NK-92 (cell line): ENCODE measurements around the gene MPPED1.

Experiments used
- DNase-seq: peaks from one replicate; lab custom pipeline; 2025; ENCODE audit not compliant: unreplicated experiment; lab: John Stamatoyannopoulos, UW

MPPED1 gene

DNA sequence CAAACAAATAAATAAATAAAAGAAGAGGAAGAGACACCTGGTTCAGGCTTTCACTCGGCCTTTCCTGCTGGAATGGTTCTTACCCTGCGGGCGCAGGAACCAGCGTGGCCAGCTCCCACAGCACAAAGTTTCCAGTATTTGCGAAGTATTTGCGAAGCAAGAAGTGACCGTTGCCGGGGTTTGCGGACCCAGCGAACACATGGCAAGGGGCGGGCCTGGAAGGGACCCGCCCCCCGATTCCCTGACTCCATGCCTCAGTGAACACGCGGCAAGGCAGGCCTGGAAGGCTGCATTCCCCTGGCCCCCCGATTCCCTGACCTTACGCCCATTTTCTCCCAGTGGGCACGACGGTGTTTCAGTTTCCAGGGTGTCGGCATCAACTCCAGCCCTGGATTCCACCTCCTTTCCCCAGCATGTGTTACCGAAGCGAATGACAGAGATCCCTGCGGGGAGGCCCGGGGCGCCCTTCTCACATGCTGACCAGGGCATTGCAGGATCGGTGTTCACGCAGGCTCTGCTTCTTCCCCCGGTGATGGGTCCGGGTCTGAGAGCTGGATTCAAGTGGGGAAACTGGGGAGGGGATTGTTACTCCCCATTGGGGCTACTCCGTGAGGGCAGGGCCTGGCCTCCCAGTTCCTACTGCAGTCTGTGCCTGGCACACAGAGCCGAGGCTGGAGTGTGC lies 102.8 kb downstream of the MPPED1 start:
- DNase-seq = no peak

DNA sequence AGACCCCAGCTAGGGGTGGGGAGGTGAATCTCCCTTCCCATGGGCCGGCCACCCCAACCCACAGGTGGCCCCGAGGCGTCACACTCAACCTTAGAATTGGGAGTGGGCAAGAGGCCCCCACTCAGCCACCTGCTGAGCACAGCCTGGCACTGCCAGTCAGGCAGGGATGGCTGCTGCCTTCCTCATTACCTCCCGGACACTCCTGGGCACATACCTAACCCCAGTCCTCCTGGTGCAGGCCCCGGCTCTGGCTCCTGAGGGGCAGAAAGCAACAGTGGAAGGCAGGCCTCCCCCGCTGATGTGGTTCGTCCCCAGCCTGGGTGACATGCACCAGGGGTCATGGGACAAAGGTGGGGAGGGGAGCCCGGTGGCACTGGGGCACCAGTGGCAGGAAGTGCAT lies 103.6 kb downstream of the MPPED1 start:
- no peak for DNase-seq

DNA sequence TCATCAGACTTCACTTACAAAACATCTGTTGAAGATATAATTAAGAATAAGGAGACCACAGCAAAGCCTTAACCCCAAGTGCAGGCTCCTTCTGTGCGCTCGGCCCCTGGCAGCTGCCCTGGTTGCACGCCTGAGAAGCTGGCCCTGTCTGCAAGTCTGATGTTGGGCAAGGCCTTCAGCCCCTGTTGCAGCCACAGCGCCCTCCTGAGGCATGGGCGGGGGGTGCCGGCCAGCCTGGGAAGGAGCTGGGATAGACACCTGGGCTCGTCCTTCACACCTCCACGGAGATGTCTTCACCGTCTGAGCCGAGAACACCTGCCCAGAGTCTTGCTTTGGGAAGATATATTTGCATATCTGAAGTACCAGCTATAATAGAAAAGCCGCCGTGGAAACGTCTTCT lies 104.1 kb downstream of the MPPED1 start:
- DNase-seq = no peak

DNA sequence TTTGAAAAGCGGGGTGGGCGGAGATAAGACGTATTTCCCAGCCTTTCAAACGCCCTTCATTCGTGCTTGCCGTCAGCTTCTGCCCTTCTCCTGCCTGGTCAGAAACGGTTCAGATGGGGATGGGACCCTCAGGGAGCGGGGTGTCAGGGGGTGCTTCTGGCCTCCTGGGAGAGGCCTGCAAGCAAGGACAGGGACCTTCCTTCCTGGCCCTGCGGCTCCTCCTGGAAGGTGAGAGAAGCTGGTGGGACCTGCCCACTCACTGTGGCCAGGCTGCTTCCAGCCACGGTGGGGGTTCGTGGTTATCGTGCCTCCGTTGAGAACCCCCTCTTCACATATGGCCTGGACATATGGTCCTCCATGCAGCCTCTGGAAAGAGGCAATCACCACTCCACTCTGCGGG lies 104.6 kb downstream of the MPPED1 start:
- DNase-seq = no peak

DNA sequence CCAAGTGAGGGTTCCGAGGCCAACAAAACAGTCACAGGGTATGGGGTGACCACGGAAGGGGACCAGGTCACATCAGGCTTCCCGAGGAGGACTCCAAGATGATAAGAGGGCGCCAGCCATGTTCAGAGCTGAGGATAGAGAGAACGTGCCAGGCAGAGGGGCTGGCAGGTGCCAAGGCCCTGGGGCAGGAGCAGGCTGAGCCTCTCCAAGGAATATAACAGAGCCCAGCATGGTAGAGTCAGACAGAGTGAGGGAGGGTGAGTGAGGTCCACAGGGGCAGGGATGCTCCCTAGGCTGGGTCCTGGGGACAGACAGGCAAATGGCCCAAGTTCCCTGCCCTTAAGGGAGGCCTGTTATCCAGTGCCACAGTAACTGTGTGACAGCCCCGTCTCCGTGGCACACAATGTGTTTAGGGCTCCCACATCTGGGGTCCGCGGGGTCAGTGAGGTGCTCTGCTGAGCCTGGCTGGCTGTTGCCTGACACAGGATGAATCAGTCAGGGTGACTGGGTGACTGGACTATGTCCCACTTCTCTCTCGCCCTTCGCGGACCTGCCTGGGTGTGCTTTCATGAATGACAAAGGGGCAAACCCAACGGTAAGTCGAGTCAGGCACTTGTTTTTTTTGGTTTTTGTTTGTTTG lies 105.3 kb downstream of the MPPED1 start:
- DNase-seq = no peak

DNA sequence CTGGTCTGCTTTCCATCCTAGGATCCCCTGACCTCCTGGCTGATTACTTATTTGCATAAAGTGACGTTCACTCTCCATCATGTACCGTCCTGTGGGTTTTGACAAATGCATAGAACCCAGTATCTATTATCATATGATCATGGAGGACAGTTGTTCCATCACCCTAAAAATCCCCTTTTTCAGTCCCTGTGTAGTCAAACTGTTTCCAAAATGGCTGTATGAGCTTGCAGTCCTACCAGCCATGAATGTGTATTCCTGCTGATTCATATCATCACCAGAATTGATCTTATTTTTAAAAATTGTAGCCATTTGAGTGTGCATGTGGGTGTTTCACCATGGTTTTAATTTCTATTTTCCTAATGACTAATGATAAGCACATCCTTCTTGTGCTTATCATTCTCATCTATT lies 108.8 kb downstream of the MPPED1 start:
- no peak for DNase-seq

DNA sequence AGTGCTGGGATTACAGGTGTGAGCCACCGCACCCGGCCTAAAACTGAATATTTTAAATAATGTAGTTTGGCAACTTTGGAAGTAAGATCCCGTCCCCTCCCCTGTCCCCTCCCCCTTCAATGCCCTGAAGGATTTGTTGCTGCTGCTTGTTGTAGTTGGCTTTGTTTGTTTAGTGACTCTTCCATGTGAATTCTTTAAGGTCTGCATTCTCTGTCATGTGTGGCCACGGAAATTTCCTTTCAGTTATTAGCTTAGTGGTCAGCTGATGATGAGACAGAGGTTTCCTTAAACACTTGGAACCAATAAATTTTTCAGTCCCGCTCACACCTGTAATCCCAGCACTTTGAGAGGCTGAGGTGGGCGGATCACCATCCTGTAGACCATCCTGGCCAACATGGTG lies 109.9 kb downstream of the MPPED1 start:
- no peak for DNase-seq

DNA sequence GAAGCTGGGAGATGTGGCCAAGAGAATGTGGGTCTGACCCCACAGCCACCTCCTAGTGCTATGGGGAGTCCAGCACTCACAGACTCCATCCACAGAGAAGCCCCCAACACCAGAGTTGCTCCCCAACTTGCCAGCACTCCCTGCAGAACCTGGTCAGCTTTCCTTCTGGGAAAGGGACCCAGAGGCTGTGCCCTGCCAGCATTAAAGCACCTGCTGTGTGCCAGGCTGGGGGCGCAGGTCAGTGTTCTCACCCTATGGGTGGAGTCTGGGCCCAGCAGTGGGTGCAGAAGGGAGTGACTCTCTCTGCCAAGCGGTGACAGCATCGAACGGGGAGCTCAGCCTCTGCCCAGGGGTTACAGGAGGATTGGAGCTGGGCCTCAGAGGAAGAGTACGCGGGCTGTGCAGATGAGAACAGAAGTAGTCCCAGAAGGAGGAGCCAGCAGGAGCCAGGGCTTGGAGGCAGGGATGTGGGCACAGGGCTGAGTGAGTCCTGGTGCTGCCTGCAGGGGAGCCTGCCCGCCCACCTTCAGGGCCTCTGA lies 114.4 kb downstream of the MPPED1 start:
- no peak for DNase-seq

DNA sequence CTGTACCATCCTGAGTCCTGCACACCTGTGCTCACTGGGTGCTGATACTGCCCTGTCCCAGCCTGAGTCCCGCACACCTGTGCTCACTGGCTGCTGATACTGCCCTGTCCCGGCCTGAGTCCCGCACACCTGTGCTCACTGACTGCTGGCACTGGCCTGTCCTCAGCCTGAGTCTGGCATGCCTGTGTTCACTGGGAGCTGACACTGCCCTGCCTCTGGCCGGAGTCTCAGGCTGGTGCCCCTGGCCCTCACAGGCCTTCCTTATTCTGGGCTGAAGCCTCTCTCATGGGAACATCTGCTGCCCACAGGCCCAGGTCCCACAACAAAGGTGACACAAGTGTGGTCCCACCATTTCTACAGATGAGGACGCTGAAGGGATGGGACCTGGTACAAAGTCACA lies 115.1 kb downstream of the MPPED1 start:
- no peak for DNase-seq

DNA sequence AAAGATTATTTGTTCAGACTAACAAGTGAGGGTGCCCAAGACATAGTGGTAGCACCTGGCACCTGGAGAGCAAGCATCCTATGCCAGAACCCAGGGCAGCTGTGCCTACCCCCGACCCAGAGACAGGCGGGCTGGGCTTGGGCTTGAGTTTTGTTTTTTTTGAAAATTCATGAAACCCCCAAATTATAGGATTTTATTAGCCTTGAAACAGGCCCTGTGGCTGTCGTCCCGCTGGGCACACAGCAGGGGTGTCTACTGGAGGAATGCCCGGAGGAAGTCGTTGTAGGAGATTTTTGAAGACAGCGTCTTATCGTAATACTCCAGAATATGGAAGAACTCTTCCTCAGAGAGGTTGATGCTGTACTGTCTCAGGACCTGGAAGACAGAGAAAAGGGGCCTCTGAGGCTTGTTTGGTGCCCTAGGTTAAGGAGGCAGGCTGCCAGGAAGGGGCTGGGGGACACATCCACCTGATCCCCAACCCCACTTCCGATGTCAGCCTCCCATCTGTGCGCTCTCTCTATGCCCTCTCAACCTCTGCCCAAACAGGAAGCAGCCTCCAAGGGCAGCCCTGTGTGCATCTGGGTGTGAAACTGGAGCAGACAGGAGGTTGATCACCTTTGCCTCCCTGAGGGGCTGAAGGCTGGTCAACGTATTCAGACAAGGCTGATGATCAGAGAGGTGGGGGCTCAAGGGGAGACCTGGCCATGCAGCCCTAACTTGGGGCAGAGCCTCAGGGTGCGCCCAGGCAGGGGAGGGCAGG lies 117.0 kb downstream of the MPPED1 start:
- no peak for DNase-seq

DNA sequence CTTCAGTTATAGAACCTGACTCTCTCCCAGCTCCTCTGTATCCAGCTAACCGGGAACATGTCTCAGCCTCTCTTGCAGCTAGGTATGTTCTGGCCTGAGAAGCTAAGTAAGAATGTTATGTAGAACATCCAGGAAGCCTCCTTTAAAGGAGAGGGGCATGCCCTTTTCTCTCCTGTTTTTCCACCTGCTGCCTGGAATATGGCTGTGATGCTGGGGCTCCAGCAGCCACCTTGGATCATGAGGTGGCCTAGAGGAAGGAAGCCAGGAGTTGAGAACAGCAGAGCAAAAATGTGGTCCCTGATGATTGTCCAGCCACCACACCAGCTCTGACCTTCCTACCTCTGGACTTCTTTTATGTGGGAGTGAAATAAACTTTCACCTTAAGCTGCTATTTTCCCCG lies 117.6 kb downstream of the MPPED1 start:
- DNase-seq = no peak

DNA sequence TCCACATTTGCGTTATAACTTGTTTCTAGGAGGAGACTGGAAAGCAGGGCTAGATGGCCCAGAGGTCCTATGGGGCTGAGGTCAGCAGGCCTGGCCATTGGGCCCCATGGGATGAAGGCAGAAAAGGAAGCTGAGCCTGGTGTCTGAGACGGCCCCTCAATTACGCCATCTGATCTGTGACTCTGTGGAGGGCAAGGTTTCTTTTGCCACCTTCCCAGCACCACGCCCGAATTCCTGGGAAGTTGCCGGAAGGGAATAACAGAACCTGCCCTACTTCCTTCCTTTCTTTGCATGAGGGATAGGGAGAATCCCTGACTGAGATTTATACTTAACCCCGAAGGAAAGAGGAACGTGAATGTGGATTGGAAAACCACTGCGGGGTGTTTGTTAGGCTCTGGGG lies 118.1 kb downstream of the MPPED1 start:
- DNase-seq = no peak

DNA sequence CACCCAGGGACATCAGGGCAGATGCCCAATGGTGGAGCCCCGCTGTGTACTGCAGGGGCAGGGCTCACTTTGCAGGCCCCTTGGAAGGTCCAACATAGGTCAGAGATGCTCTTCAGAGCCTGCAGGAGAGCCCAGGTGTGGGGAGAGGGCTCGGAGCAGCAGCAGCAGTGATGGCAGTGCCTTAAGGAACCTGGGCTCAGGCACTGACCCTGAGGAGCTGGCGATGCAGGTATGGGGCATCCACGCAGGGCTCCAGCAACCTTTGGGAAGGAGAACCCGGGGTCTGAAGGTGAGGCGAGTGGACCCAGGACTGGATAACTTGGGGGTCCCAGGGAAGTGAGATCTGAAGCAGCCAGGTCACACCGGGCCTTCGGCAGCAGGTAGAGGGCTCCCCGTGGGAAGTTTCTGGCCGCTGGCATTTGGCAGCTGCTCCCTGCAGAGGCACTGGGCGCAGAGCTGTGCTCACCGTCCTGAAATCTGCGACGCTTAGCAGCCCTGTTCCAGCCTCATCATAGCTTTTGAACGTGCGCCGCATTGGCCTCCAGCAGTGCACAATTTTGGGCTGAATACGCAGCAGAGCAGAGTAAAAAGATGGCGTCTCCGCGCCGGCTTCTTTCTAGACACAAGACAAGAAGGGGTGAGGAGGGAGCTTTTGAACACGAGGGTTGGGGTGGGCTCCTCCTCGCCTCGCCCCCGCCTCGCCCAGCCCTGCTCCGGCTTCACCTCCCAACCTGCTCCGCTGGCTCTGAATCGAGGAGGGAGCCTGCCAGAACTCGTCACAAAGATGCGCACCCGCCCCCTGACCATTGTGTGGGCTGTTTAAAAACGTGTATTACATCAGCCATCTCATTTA lies 118.8 kb downstream of the MPPED1 start:
- DNase-seq = no peak

DNA sequence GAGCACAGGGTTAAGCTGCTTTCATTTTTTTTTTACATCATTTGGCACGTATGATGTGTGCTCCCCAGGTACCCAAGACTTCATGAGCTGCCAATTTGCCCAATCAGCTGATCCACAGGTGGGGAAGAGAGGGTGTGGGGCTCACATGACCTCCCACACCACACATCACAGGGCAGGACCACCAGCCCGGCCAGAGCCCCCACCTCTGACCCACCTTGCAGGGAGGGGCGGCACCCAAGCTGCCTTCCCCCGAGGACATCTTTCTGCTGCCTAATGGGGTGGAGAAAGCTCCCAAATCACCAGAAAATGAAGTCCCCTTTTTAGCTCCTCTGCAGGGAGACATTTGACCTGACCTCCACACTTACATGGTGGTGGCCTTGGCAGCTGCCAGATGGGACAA lies 119.8 kb downstream of the MPPED1 start:
- no peak for DNase-seq

DNA sequence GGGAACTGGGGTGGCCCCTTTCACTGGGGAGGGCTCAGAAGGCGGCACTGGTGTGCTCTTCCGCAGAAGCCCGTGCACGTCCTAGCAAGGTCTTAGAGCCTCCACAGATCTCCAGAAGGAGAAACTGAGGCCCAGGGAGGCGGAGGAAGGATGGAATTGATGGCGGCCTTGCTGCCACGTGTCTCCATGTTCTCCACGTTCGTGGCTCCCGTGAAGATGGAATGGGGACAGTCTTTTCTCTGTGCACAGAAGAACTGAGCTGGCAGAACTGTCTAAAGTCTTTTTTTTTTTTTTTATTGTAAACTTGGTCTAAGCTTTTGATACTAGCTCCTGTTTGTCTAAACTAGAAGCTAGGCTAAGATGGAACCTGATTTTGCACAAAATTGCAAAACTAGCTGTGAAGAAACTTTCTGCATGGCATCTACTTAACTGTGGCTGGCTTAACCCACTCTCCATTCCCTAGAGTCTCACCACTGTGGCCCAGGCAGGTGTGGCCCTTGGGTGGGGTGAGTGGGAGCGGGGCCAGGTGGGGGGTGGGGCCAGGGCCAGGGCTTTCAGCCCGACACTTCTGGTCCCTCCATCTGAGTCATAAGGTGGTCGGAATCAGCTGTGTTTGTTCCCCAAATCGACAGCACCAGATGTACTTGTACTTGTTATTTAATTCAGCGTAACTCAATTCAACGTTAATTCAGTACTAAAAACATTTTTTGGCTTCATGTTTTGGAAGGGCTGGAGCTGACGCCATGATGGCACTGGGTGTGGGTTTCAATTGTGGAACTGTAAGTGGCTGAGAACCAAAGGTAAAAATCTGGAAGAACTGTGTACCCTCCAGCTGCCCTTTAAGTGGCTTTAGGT lies 120.7 kb downstream of the MPPED1 start:
- DNase-seq = no peak

DNA sequence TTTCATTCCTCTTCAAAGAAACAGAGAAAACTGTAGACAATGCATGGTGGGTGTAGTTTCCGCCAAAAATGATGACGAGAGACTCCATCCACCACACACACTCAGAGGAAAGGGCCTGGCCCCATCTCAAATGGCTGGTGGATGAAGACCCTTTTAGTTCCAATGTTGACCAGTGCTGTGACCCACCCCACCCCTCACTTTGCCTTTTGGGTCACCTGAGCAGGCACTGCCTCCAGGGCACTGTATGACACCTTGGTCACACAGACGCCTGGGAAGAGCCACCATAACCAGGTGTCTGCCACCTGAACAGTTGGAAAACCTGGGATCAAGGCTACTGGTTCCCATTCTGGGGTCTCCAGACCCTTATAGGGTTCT lies 121.3 kb downstream of the MPPED1 start:
- no peak for DNase-seq

DNA sequence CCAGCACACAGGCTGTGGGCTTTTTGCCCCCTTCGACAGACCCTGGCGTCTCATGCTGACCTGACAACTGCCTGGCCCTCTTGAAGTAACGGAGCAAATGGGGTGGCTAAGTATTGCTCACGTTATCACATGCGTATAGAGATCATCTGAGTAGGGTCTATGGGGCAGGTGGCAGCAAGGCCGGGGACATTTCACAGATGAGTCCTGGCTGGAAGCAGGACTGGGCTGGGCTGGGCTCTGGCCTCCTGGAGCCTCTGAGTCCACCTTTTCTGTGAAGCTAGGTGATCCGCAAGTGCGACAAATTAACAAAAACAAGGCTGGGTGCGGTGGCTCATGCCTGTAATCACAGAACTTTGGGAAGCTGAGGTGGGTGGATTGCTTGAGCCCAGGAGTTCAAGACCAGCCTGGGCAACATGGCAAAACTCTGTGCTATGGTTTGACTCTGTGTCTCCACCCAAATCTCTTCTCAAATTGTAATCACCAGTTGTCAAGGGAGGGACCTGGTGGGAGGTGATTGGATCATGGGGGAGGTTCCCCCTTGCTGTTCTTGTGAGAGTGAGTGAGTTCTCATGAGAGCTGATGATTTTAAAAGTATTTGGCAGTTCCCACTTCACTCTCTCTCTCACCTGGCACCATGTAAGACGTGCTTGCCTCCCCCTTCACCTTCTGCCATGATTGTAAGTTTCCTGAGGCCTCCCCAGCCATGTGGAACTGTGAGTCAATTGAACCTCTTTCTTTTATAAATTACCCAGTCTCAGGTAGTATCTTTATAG lies 122.0 kb downstream of the MPPED1 start:
- no peak for DNase-seq

DNA sequence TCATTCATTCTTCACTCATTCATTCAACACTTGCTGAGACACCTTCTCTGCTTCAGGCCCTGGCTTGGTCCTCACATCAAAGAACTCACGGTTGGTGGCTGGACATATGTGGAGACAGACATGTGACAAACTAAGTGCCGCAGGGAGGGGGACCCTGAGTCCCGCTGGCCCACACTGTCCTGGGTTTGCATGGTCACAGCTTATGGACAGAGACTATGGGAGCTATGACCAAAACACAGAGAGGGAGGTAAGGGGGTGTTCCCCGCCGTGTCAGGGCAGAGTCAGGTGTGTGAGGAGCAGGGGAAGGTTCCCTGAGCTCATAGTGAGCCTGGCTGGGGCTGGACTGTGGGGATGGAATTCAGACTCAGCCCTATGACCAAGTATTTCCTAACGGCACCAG lies 123.1 kb downstream of the MPPED1 start:
- no peak for DNase-seq

DNA sequence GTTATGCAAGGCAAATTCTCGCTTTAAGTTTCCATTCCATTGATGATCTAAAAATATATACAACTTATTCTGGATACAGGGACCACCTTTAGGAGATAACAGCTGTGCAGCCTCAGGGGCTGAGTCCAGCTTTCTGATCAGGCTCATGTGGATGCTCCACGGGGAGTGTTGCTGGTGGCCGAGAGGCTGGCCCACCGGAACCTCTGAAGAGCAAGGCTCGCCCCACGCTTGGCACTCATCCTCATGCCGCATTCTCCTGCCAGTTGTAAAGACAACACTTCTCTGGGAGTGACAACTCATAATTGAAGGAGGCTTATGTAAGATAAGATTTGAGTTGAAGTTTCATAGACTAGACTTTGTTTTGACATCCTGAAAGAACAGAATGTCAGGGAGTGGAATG lies 123.5 kb downstream of the MPPED1 start:
- no peak for DNase-seq

DNA sequence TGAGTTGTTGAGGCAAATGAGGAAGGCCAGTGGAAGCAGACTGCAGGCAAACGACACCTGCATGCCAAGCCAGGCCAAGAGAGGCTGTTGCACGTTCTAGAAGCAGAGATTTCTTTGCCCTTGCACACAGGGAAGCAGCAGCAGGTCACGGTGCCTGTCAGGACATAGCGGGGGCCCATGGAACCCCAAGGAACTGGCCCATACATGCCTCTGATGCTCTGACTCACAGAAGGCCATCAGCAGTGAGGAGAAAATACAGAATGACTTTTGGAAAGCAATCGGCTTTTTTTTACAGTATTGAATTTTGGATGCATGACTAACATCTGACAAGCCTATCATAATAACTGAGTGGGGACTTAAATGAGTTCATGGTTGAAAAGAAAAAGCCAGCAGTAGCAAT lies 123.9 kb downstream of the MPPED1 start:
- DNase-seq = no peak
